Measurements from ENCODE around the gene LITAFD.

The LITAFD gene

DNA sequence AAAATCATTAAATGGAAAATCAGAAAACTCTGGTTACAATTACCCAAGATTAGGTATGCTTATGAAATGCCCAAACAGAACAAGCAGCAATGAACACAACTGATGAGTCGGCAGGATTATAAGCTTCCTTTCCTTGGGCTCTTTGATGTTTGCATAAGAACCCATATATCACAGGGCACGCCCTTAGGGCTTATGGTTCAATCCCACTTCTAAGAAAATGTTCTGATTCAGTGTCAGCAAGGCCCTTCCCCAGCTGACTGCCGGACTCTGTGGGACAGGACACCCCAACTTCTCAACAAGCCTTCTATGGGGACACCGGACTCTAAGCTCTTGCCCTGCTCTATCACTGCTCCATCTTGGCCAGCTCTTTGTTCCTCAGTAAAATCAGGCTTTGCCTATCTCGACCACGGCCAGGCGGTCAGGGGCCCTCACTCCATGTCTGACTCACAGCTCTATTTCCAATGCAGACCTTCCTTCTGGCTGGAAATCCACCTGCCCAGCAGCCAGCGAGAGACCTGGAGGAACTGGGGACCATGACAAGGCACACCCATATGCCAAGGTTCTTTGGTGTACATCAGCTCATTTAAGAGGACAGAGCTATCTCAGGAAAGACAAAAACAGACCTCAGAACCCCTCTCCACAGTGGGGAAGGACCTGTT is 26.8 kb downstream of the LITAFD start:
- no peaks in the 10 kb centered on the region for H3K4me1 ChIP-seq (ENCODE audit: insufficient read depth, poor library complexity, severe bottlenecking)
- H3K4me3 ChIP-seq (ENCODE audit: severe bottlenecking) = no peak overlapping the region
- no peaks in the 10 kb centered on the region for H3K27me3 ChIP-seq (ENCODE audit: insufficient read depth, poor library complexity, severe bottlenecking)
- no peak for DNase-seq (ENCODE audit: low spot score)
- peak; percentile 47 for ATAC-seq (ENCODE audit: low read depth)
- no peaks in the 10 kb centered on the region for H3K9me3 ChIP-seq (ENCODE audit: severe bottlenecking)
- peaks cover 94% of the 10 kb centered on the region for H3K36me3 ChIP-seq (ENCODE audit: low read depth)
- TF ChIP-seq, protein P1, sequence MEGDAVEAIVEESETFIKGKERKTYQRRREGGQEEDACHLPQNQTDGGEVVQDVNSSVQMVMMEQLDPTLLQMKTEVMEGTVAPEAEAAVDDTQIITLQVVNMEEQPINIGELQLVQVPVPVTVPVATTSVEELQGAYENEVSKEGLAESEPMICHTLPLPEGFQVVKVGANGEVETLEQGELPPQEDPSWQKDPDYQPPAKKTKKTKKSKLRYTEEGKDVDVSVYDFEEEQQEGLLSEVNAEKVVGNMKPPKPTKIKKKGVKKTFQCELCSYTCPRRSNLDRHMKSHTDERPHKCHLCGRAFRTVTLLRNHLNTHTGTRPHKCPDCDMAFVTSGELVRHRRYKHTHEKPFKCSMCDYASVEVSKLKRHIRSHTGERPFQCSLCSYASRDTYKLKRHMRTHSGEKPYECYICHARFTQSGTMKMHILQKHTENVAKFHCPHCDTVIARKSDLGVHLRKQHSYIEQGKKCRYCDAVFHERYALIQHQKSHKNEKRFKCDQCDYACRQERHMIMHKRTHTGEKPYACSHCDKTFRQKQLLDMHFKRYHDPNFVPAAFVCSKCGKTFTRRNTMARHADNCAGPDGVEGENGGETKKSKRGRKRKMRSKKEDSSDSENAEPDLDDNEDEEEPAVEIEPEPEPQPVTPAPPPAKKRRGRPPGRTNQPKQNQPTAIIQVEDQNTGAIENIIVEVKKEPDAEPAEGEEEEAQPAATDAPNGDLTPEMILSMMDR (IDR thresholded peaks at IDR 0.05; ENCODE audit: poor library complexity, severe bottlenecking) = no peak
- H3K27ac ChIP-seq (ENCODE audit: poor library complexity, severe bottlenecking) = no peak overlapping the region

DNA sequence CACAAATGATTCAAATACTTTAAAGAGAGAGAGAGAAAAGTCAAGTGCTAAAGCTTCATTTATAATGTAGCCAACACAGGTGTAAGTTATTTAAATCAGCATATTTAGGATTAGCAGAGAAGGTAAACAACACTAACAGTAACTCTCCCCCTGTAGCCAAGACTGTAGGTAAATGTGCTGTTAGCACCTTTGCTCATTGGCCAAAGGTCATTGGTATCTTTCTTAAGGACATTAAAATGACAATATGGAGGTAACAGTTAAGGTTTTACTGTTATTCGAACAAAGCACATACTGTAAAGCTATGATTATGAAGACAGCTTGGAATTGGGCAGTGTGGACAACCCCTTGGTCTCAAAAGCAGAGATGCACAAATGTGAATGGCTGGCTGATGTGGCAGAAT is 28.7 kb downstream of the LITAFD start:
- H3K4me1 ChIP-seq (ENCODE audit: insufficient read depth, poor library complexity, severe bottlenecking) = no peaks in the 10 kb centered on the region
- ATAC-seq (ENCODE audit: low read depth) = no peak
- no peak overlapping the region for H3K27ac ChIP-seq (ENCODE audit: poor library complexity, severe bottlenecking)
- DNase-seq (ENCODE audit: low spot score) = no peak
- TF ChIP-seq, protein P1 (IDR thresholded peaks at IDR 0.05; ENCODE audit: poor library complexity, severe bottlenecking) = no peak
- H3K27me3 ChIP-seq (ENCODE audit: insufficient read depth, poor library complexity, severe bottlenecking) = no peaks in the 10 kb centered on the region
- no peaks in the 10 kb centered on the region for H3K9me3 ChIP-seq (ENCODE audit: severe bottlenecking)
- peaks cover 95% of the 10 kb centered on the region for H3K36me3 ChIP-seq (ENCODE audit: low read depth)
- no peak overlapping the region for H3K4me3 ChIP-seq (ENCODE audit: severe bottlenecking)

DNA sequence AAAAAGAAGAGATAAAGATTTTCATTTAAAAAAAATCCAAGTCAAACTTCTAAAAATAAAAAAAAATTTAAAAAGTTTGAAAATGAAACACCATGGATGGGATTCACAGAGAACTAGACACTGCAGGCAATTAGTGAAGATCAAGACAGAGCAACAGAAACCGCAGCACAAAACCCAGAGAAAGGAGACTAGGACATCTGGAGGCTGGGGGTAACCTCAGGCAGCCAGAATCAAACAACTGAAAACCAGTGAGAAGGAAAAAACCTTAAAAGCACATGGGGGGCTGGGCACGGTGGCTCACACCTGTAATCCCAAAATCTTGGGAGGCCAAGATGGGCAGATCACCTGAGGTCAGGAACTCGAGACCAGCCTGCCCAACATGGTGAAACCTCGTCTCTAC is 30.6 kb downstream of the LITAFD start:
- no peaks in the 10 kb centered on the region for H3K27me3 ChIP-seq (ENCODE audit: insufficient read depth, poor library complexity, severe bottlenecking)
- H3K9me3 ChIP-seq (ENCODE audit: severe bottlenecking) = no peaks in the 10 kb centered on the region
- ATAC-seq (ENCODE audit: low read depth) (no peak), DNase-seq (ENCODE audit: low spot score) (no peak)
- no peaks in the 10 kb centered on the region for H3K4me1 ChIP-seq (ENCODE audit: insufficient read depth, poor library complexity, severe bottlenecking)
- no peak overlapping the region for H3K27ac ChIP-seq (ENCODE audit: poor library complexity, severe bottlenecking)
- no peak overlapping the region for H3K4me3 ChIP-seq (ENCODE audit: severe bottlenecking)
- H3K36me3 ChIP-seq (ENCODE audit: low read depth) = peaks cover 95% of the 10 kb centered on the region
- TF ChIP-seq, protein P1 (IDR thresholded peaks at IDR 0.05; ENCODE audit: poor library complexity, severe bottlenecking) = no peak

DNA sequence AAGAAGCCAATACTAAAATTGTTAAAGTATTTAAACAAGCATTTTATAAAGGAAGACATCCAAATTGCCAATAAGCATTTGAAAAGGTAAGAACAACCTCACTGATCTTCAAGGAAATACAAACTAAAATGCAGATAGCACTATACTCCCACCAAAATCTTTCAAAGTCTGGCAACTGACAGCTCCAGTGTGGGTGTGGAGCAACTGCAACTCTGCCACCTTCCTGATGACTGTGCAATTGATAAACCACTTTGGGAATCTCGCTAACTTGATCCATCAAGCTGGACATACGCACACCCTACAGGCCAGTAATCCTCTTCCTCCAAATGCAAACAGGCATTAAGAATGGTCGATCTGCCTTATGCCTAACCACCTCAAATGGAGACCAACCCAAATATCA is 31.9 kb downstream of the LITAFD start:
- TF ChIP-seq, protein P1 (IDR thresholded peaks at IDR 0.05; ENCODE audit: poor library complexity, severe bottlenecking) = no peak
- Histone ChIP-seq H3K4me1 (ENCODE audit: insufficient read depth, poor library complexity, severe bottlenecking) (no peaks in the 10 kb centered on the region), H3K9me3 (ENCODE audit: severe bottlenecking) (no peaks in the 10 kb centered on the region), H3K27me3 (ENCODE audit: insufficient read depth, poor library complexity, severe bottlenecking) (no peaks in the 10 kb centered on the region), H3K4me3 (ENCODE audit: severe bottlenecking) (no peak overlapping the region), H3K27ac (ENCODE audit: poor library complexity, severe bottlenecking) (no peak overlapping the region), H3K36me3 (ENCODE audit: low read depth) (peaks cover 95% of the 10 kb centered on the region)
- DNase-seq (ENCODE audit: low spot score) = no peak
- ATAC-seq (ENCODE audit: low read depth) = no peak

DNA sequence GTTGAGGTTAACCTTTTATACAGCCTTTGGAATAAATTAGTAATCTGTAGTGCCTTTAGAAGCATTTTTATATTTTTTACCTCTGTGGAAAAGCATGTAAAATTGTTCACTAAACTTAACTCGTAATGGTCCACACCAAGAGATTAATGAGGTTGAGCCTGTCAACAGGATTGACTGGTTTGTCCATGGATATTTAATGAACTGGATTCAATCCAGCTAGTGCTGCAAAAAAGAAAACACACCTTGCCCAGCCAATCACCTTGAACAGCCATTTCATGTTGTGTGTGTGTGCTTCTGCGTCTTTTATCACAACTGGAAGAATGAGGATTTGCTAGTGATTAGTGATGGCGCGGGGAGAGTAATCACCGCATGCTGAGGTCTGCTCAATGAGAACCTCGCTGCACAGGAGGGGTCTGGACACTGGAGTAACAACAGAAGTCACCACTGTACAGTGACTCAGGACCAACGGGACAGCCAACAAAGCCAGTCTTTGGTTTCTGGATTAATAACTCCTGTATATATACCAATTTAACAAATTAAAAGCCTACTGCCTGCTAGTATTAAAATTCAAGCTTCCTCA is 33.7 kb downstream of the LITAFD start:
- H3K4me3 ChIP-seq (ENCODE audit: severe bottlenecking) = no peak overlapping the region
- peaks cover 97% of the 10 kb centered on the region for H3K36me3 ChIP-seq (ENCODE audit: low read depth)
- H3K9me3 ChIP-seq (ENCODE audit: severe bottlenecking) = no peaks in the 10 kb centered on the region
- H3K4me1 ChIP-seq (ENCODE audit: insufficient read depth, poor library complexity, severe bottlenecking) = no peaks in the 10 kb centered on the region
- TF ChIP-seq, protein P1 (IDR thresholded peaks at IDR 0.05; ENCODE audit: poor library complexity, severe bottlenecking) = no peak
- DNase-seq (ENCODE audit: low spot score) (no peak), ATAC-seq (ENCODE audit: low read depth) (no peak)
- no peak overlapping the region for H3K27ac ChIP-seq (ENCODE audit: poor library complexity, severe bottlenecking)
- no peaks in the 10 kb centered on the region for H3K27me3 ChIP-seq (ENCODE audit: insufficient read depth, poor library complexity, severe bottlenecking)
